ENCODE results near the gene PARP15. TPM values are rescaled to one million over a fixed set of nuclear protein-coding genes. Genes with fewer than 3 reads are reported as not detected.

PARP15 gene
- total RNA-seq, 1 donor from 2014 or later, result 5.9 TPM

DNA sequence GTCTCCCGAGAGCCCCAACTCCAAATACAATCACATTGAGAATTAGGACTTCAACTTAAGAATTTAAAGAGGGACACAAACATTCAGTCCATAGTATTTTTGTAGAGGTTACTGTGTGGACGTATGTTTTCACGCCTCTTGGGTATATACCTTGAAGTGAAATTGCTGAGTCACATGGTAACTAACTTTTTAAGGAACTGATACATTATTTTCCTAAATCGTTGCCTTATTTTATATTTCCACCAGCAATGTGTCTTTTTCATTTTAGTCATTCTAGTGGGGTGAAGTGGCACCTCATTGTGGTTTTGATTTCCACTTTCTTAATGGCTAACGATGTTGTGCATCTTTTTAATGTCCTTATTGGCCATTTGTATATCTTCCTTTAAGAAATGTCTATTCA lies 11.8 kb downstream of the PARP15 start:
- H3K36me3 ChIP-seq, result no peaks in the 10 kb centered on the region
- H3K27me3 ChIP-seq, result no peaks in the 10 kb centered on the region
- no peak overlapping the region for H3K27ac ChIP-seq
- DNase-seq (ENCODE audit: extremely low spot score in 2 of 2), result no peak
- no peaks in the 10 kb centered on the region for H3K9me3 ChIP-seq
- TF ChIP-seq, protein P1, sequence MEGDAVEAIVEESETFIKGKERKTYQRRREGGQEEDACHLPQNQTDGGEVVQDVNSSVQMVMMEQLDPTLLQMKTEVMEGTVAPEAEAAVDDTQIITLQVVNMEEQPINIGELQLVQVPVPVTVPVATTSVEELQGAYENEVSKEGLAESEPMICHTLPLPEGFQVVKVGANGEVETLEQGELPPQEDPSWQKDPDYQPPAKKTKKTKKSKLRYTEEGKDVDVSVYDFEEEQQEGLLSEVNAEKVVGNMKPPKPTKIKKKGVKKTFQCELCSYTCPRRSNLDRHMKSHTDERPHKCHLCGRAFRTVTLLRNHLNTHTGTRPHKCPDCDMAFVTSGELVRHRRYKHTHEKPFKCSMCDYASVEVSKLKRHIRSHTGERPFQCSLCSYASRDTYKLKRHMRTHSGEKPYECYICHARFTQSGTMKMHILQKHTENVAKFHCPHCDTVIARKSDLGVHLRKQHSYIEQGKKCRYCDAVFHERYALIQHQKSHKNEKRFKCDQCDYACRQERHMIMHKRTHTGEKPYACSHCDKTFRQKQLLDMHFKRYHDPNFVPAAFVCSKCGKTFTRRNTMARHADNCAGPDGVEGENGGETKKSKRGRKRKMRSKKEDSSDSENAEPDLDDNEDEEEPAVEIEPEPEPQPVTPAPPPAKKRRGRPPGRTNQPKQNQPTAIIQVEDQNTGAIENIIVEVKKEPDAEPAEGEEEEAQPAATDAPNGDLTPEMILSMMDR (IDR thresholded peaks at IDR 0.05), result no peak
- TF ChIP-seq POLR2A (IDR thresholded peaks at IDR 0.05) (no peak), POLR2AphosphoS5 (IDR thresholded peaks at IDR 0.05; ENCODE audit: insufficient read depth in 1 of 2, low read depth in 1 of 2) (no peak)
- no peaks in the 10 kb centered on the region for H3K4me1 ChIP-seq
- intact Hi-C loops (cut with DNase I), result no loop called here
- no peak overlapping the region for H3K4me3 ChIP-seq

DNA sequence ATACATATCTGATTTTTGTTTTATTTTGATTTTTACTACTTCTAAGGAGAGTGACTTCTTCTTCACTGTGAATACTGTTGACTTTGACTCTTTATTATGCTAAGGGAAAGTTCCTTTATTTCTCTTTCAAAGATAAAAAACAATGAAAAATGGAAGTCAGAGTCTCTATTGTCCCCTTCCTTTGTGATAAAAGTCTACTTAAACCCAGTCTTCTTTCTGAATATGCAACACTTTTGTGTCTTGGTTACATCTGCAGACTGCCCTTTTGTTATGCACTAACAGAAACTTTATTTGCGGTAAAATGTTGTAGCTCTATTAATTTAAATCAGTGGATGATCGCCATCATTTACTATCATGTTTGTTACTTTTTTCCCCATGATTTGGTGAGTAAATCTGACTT lies 13.2 kb downstream of the PARP15 start:
- no peaks in the 10 kb centered on the region for H3K27me3 ChIP-seq
- TF ChIP-seq POLR2A (IDR thresholded peaks at IDR 0.05) (no peak), POLR2AphosphoS5 (IDR thresholded peaks at IDR 0.05; ENCODE audit: insufficient read depth in 1 of 2, low read depth in 1 of 2) (no peak)
- TF ChIP-seq, protein P1 (IDR thresholded peaks at IDR 0.05), result no peak
- no peaks in the 10 kb centered on the region for H3K36me3 ChIP-seq
- H3K9me3 ChIP-seq, result no peaks in the 10 kb centered on the region
- DNase-seq (ENCODE audit: extremely low spot score in 2 of 2), result no peak
- H3K4me1 ChIP-seq, result no peaks in the 10 kb centered on the region
- intact Hi-C loops (cut with DNase I), result no loop called here
- H3K27ac ChIP-seq, result no peak overlapping the region
- H3K4me3 ChIP-seq, result no peak overlapping the region

DNA sequence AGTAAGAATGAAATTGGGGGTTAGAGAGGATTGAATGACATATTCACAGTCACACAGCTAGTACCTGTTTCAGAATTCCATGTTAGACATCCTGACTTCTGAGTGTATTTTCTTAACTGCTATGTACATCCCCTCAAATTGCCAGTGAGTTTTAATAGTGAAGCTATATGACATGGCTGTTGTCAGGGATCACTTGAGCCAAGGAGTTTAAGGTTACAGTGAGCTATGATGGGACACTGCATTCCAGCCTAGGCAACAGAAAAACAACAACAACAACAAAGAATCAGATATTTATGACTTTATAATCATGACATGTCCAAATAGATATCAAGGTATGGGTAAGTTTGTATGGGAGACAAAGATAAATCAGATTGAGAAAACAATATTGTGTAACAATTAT lies 16.6 kb downstream of the PARP15 start:
- TF ChIP-seq POLR2AphosphoS5 (IDR thresholded peaks at IDR 0.05; ENCODE audit: insufficient read depth in 1 of 2, low read depth in 1 of 2) (no peak), POLR2A (IDR thresholded peaks at IDR 0.05) (no peak)
- TF ChIP-seq, protein P1 (IDR thresholded peaks at IDR 0.05), result no peak
- DNase-seq (ENCODE audit: extremely low spot score in 2 of 2), result no peak
- Histone ChIP-seq H3K4me3 (no peak overlapping the region), H3K9me3 (no peaks in the 10 kb centered on the region), H3K27ac (no peak overlapping the region), H3K36me3 (no peaks in the 10 kb centered on the region), H3K4me1 (no peaks in the 10 kb centered on the region), H3K27me3 (no peaks in the 10 kb centered on the region)
- intact Hi-C loops (cut with DNase I), result no loop called here

DNA sequence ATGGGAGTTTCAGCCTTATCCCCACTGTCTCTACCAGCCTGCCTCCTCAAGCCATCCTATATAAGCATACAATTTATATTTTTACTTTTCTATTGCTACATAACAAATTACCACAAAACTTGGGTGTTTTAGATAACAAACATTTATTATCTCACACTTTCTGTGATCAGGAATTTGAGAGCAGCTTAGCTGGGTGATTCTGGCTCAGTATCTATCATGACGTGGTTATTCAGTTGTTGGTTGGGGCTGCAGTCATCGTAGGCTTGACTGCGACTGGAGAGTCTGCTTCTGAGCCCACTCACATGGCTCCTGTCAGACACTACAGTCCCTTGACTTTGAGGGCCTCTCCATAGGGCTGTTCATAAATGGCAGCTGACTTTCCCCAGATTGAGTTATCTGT lies 20.7 kb downstream of the PARP15 start:
- no peak for DNase-seq (ENCODE audit: extremely low spot score in 2 of 2)
- Histone ChIP-seq H3K27ac (no peak overlapping the region), H3K4me1 (no peaks in the 10 kb centered on the region), H3K36me3 (no peaks in the 10 kb centered on the region), H3K9me3 (no peaks in the 10 kb centered on the region), H3K27me3 (no peaks in the 10 kb centered on the region), H3K4me3 (no peak overlapping the region)
- TF ChIP-seq, protein P1 (IDR thresholded peaks at IDR 0.05), result no peak
- TF ChIP-seq POLR2A (IDR thresholded peaks at IDR 0.05) (no peak), POLR2AphosphoS5 (IDR thresholded peaks at IDR 0.05; ENCODE audit: insufficient read depth in 1 of 2, low read depth in 1 of 2) (no peak)
- intact Hi-C loops (cut with DNase I), result no loop called here

DNA sequence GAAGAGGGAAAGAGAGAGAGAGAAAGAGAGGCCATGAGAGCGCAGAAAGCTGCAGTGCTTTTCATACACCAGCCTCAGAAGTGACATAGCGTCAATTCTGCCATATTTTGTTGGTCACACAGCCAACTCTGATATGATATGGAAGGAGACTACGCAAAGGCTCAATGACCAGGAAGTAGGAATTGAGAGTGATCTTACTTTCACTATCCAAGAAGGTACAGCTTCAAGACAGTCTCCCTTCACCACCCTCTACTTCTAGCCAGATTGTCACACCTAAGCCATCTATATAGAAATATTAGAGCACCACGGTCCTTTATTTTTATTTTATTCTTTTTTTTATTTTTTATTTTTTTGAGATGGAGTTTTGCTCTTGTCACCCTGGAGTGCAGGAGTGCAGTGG lies 21.1 kb downstream of the PARP15 start:
- Histone ChIP-seq H3K9me3 (no peaks in the 10 kb centered on the region), H3K27me3 (no peaks in the 10 kb centered on the region), H3K36me3 (no peaks in the 10 kb centered on the region), H3K4me3 (no peak overlapping the region), H3K4me1 (no peaks in the 10 kb centered on the region), H3K27ac (no peak overlapping the region)
- TF ChIP-seq, protein P1 (IDR thresholded peaks at IDR 0.05), result no peak
- TF ChIP-seq POLR2A (IDR thresholded peaks at IDR 0.05) (no peak), POLR2AphosphoS5 (IDR thresholded peaks at IDR 0.05; ENCODE audit: insufficient read depth in 1 of 2, low read depth in 1 of 2) (no peak)
- intact Hi-C loops (cut with DNase I), result no loop called here
- DNase-seq (ENCODE audit: extremely low spot score in 2 of 2), result no peak

Measured in vagina (tissue), 2 donors.